ENCODE measurements around the gene BARHL2.
A peak's percentile ranks its signal among the peaks of the same experiment; 100 is the strongest.

The BARHL2 gene

DNA sequence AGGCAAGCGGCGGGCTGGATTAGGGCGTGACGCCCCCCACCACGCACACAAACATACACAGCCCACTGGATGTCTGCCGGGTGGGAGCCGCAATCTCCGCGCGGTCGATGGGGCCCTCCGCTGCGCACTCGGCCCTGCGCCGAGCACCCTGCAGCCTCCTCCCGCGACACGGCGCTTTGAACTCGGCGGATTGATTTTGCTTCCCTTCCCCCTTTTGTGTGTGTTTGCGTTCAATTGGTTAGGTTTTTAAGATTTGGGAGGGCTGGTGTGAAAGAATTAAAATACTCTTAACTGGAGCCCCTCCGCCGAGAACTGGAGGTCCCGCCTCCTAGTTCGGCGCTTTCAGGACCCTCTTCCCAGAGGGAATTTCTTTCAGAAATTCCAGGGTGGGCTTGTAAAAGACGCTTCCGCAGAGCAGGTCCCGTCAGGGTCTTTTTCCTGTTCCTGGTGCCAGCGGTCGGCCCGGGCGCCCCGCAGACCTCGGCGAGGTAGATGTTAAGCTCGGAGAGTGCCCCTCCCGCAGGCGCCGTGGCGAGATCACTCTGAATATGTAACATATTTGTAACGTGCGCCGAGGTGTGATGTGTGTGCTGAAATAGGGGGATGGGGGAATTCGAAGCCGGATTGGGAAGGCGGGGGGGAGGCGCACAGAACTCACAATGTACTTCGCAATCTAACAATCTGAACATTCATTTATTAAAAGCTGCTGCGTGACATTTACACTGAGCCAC, 8.0 kb upstream of the BARHL2 start:
- TF ChIP-seq, protein P1, sequence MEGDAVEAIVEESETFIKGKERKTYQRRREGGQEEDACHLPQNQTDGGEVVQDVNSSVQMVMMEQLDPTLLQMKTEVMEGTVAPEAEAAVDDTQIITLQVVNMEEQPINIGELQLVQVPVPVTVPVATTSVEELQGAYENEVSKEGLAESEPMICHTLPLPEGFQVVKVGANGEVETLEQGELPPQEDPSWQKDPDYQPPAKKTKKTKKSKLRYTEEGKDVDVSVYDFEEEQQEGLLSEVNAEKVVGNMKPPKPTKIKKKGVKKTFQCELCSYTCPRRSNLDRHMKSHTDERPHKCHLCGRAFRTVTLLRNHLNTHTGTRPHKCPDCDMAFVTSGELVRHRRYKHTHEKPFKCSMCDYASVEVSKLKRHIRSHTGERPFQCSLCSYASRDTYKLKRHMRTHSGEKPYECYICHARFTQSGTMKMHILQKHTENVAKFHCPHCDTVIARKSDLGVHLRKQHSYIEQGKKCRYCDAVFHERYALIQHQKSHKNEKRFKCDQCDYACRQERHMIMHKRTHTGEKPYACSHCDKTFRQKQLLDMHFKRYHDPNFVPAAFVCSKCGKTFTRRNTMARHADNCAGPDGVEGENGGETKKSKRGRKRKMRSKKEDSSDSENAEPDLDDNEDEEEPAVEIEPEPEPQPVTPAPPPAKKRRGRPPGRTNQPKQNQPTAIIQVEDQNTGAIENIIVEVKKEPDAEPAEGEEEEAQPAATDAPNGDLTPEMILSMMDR (IDR thresholded peaks at IDR 0.05; ENCODE audit: low read depth, low read length, missing control alignments), result no peak
- DNase-seq (ENCODE audit: low read depth), result no peak
- H3K4me3 ChIP-seq (ENCODE audit: low read depth, low read length), result no peak overlapping the region
- in situ Hi-C loops (cut with HindIII; ENCODE audit: low sequenced_read_pairs), result no loop called here

- TF ChIP-seq, protein P1 (IDR thresholded peaks at IDR 0.05; ENCODE audit: low read depth, low read length, missing control alignments), result no peak
- no peak for DNase-seq (ENCODE audit: low read depth)
- H3K4me3 ChIP-seq (ENCODE audit: low read depth, low read length), result no peak overlapping the region
- in situ Hi-C loops (cut with HindIII; ENCODE audit: low sequenced_read_pairs), result no loop called here
Observed at GRCh38 chr1:90724361-90724760, 7.3 kb upstream of the BARHL2 start.

DNA sequence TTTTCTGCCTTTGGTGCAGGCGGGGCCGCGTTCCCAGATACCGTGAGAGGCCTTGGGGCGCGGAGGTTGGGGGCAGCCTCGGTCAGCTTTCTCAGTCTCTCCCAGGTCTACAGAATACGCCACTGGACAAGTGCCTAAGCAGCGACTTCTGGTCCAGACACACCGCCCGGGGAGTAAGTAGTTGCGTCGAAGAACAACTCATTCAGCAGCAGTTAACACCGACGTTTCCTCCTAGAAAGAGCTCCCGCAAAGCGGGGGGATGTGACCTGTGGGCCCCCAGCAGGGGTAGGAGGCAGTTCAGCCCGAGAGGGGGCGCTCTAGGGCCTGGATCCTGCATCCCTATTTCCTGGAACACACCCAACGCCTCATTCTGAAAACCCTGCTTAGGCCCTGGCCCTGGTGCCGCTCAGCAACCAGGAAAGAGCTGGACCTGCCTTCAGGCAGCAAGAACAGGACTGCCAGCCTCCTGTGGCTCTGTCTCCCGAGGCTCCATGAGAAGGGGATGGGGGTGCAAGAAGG, 6.5 kb upstream of the BARHL2 start:
- in situ Hi-C loops (cut with HindIII; ENCODE audit: low sequenced_read_pairs), result no loop called here
- TF ChIP-seq, protein P1 (IDR thresholded peaks at IDR 0.05; ENCODE audit: low read depth, low read length, missing control alignments), result no peak
- no peak overlapping the region for H3K4me3 ChIP-seq (ENCODE audit: low read depth, low read length)
- no peak for DNase-seq (ENCODE audit: low read depth)

GRCh38 chr1:90722874-90723589, 5.9 kb upstream of the BARHL2 start:
- no peak for DNase-seq (ENCODE audit: low read depth)
- in situ Hi-C loops (cut with HindIII; ENCODE audit: low sequenced_read_pairs), result no loop called here
- TF ChIP-seq, protein P1 (IDR thresholded peaks at IDR 0.05; ENCODE audit: low read depth, low read length, missing control alignments), result no peak
- no peak overlapping the region for H3K4me3 ChIP-seq (ENCODE audit: low read depth, low read length)

DNA sequence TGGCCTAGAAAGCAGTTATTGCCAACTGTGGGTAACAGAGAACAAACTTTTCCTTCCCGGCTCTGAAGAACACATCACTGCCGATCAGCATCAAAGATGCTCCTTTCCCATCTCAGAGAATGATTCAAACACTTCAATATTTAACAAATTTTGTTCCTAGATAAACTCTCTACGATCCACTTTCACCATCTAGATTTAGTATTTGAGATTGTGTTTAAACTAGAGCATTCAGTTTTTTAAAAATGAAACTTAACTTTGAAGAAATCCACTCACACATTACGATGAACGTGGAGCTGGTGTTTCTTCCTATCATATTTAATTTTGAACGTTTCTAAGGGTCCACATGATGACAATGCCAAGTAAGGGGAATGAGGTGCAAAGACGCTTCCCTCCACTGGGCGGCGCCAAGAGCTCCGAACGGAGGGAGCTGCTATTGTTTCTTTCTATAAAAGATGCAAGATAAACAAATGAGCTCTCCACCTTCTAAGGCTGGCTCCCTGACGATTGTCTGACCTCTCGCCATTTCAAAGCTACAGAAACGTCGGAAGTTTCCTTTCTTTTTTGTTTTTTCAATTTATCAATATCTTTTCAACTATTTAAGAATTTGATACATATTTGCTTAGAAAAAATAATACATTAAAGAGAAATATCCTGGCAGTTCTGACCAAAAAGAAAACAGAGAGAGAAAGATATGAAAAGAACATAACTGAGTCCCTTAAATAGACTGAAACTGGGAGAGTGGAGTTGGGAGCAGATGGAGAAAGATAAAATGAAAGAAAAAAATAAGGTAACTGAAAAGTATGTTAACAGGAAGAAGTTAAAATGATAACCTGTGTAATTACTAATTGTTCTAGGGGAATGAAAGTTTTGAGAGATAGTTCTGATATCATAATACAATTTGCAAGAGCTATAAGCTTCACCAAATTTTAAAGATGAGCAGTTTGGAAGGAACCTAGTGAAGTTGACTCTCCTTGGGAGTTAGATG, 4.4 kb upstream of the BARHL2 start:
- DNase-seq (ENCODE audit: low read depth), result peak; percentile 24
- in situ Hi-C loops (cut with HindIII; ENCODE audit: low sequenced_read_pairs), result no loop called here
- H3K4me3 ChIP-seq (ENCODE audit: low read depth, low read length), result no peak overlapping the region
- TF ChIP-seq, protein P1 (IDR thresholded peaks at IDR 0.05; ENCODE audit: low read depth, low read length, missing control alignments), result peak; percentile 94

DNA sequence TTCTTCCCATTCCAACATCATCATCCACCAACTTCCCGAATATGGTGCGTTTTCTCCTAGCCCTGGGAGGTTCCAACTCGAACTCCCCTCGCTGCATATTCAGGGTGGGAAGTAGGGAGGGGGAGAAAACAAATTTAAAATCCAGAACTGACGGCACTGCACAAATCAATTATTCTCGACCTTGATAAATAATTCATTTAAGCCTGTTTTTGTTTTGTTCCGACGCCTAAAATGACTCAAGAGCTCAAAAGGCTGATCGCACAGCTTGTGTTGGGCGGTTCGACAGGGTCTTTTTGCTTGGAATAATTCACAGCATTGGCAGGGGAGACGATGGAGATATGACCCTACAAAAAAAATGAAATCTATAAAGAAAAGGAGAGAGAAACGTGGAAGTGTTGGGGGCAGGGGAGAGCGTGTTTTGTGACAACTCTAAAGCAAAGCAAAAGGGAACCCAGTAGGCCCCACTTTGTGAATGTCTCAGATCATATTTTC, 3.1 kb upstream of the BARHL2 start:
- no peak overlapping the region for H3K4me3 ChIP-seq (ENCODE audit: low read depth, low read length)
- DNase-seq (ENCODE audit: low read depth), result no peak

More for the DNA sequence above, 3.1 kb upstream of the BARHL2 start:
- in situ Hi-C loops (cut with HindIII; ENCODE audit: low sequenced_read_pairs), result no loop called here
- TF ChIP-seq, protein P1 (IDR thresholded peaks at IDR 0.05; ENCODE audit: low read depth, low read length, missing control alignments), result no peak

All from astrocyte of the cerebellum (primary cell).